ENCODE data around the gene MUS81. TPM values are rescaled to one million over a fixed set of nuclear protein-coding genes. Genes with fewer than 3 reads are reported as not detected.
A peak's percentile ranks its signal among the peaks of the same experiment; 100 is the strongest.

The MUS81 gene
- total and polyA plus RNA-seq, 2 experiments from 2014 or later, result 23.8 to 47.0 TPM

DNA sequence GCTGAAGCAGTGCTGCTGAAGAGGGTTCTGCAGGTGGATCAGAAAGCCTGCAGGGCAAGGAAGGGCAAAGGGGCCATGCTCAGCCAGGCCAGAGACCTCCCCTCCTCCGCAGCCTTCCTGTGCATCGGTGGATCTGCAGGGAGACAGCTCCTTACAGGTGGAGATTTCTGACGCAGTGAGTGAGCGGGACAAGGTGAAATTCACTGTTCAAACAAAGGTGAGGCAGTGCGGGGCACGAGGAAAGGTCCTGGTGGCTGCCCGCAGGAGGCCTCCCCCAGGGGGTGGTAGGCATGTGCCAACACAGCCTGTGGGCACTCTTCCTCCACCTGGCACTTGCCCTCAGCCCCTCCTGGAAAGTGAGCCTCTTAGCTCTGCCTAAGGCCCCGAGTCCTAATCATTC, 10.9 kb upstream of the MUS81 start:
- Histone ChIP-seq H3K79me2 (peaks cover 6% of the 10 kb centered on the region), H3K4me1 (ENCODE audit: insufficient read depth) (peaks cover 17% of the 10 kb centered on the region), H4K20me1 (ENCODE audit: insufficient read depth, poor library complexity, severe bottlenecking) (peaks cover 8% of the 10 kb centered on the region), H3K27ac (no peak overlapping the region), H3K27me3 (no peaks in the 10 kb centered on the region), H3K36me3 (replicated peaks; ENCODE audit: insufficient read depth, low read depth) (no peaks in the 10 kb centered on the region), H3K4me2 (no peak overlapping the region), H3K4me3 (no peak overlapping the region), H3K9me2 (replicated peaks; ENCODE audit: insufficient read depth) (no peaks in the 10 kb centered on the region), H3K9me3 (ENCODE audit: low read depth) (no peaks in the 10 kb centered on the region), H2AFZ (no peak overlapping the region)
- 59% methylated on average over 8 of the region's 8 CpGs for WGBS (ENCODE audit: low lambda C conversion rate, missing lambda C conversion rate)
- no peak for TF ChIP-seq EZH2phosphoT487 (IDR thresholded peaks at IDR 0.05; ENCODE audit: low read depth, severe bottlenecking, unreplicated experiment)
- TF ChIP-seq, protein P1, sequence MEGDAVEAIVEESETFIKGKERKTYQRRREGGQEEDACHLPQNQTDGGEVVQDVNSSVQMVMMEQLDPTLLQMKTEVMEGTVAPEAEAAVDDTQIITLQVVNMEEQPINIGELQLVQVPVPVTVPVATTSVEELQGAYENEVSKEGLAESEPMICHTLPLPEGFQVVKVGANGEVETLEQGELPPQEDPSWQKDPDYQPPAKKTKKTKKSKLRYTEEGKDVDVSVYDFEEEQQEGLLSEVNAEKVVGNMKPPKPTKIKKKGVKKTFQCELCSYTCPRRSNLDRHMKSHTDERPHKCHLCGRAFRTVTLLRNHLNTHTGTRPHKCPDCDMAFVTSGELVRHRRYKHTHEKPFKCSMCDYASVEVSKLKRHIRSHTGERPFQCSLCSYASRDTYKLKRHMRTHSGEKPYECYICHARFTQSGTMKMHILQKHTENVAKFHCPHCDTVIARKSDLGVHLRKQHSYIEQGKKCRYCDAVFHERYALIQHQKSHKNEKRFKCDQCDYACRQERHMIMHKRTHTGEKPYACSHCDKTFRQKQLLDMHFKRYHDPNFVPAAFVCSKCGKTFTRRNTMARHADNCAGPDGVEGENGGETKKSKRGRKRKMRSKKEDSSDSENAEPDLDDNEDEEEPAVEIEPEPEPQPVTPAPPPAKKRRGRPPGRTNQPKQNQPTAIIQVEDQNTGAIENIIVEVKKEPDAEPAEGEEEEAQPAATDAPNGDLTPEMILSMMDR (IDR thresholded peaks at IDR 0.05; ENCODE audit: poor library complexity), result no peak
- no peak for TF ChIP-seq EZH2 (IDR thresholded peaks at IDR 0.05; ENCODE audit: borderline replicate concordance)
- DNase-seq (ENCODE audit: low spot score), result peak; percentile 15

DNA sequence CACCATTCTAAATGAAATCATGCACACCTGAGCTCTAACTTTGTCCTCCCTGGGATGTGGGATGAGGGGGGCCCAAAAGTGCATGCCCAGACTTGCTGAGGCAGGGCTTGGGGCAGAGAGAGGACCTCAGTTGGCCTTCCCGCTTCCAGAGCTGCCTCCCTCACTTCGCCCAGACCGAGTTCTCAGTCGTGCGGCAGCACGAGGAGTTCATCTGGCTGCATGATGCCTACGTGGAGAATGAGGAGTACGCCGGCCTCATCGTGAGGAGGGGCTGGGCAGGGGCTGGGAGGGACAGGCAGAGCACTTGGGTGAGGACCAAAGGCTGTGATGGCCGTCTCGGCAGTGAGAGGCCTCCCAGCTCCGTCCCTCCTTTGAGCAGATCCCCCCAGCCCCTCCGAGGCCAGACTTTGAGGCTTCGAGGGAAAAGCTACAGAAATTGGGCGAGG, 10.4 kb upstream of the MUS81 start:
- Histone ChIP-seq H4K20me1 (ENCODE audit: insufficient read depth, poor library complexity, severe bottlenecking) (peaks cover 12% of the 10 kb centered on the region), H3K79me2 (peaks cover 10% of the 10 kb centered on the region), H3K27ac (no peak overlapping the region), H3K4me3 (no peak overlapping the region), H2AFZ (no peak overlapping the region), H3K4me1 (ENCODE audit: insufficient read depth) (peaks cover 18% of the 10 kb centered on the region), H3K9me2 (replicated peaks; ENCODE audit: insufficient read depth) (no peaks in the 10 kb centered on the region), H3K9me3 (ENCODE audit: low read depth) (no peaks in the 10 kb centered on the region), H3K27me3 (no peaks in the 10 kb centered on the region), H3K4me2 (no peak overlapping the region), H3K36me3 (replicated peaks; ENCODE audit: insufficient read depth, low read depth) (no peaks in the 10 kb centered on the region)
- WGBS (ENCODE audit: low lambda C conversion rate, missing lambda C conversion rate), result 66% methylated on average over 12 of the region's 16 CpGs
- peak; percentile 5 for DNase-seq (ENCODE audit: low spot score)
- TF ChIP-seq EZH2 (IDR thresholded peaks at IDR 0.05; ENCODE audit: borderline replicate concordance) (no peak), EZH2phosphoT487 (IDR thresholded peaks at IDR 0.05; ENCODE audit: low read depth, severe bottlenecking, unreplicated experiment) (no peak)
- TF ChIP-seq, protein P1 (IDR thresholded peaks at IDR 0.05; ENCODE audit: poor library complexity), result no peak

GRCh38 chr11:65850217-65851082, 9.8 kb upstream of the MUS81 start:
- 88% methylated on average over 19 of the region's 20 CpGs for WGBS (ENCODE audit: low lambda C conversion rate, missing lambda C conversion rate)
- Histone ChIP-seq H2AFZ (no peak overlapping the region), H3K27ac (no peak overlapping the region), H3K4me3 (no peak overlapping the region), H3K9me2 (replicated peaks; ENCODE audit: insufficient read depth) (no peaks in the 10 kb centered on the region), H3K4me1 (ENCODE audit: insufficient read depth) (peaks cover 25% of the 10 kb centered on the region), H3K4me2 (no peak overlapping the region), H3K79me2 (peaks cover 16% of the 10 kb centered on the region), H3K9me3 (ENCODE audit: low read depth) (no peaks in the 10 kb centered on the region), H3K27me3 (no peaks in the 10 kb centered on the region), H3K36me3 (replicated peaks; ENCODE audit: insufficient read depth, low read depth) (no peaks in the 10 kb centered on the region), H4K20me1 (ENCODE audit: insufficient read depth, poor library complexity, severe bottlenecking) (peaks cover 17% of the 10 kb centered on the region)
- TF ChIP-seq, protein P1 (IDR thresholded peaks at IDR 0.05; ENCODE audit: poor library complexity), result no peak
- no peak for TF ChIP-seq EZH2 (IDR thresholded peaks at IDR 0.05; ENCODE audit: borderline replicate concordance)
- DNase-seq (ENCODE audit: low spot score), result peak; percentile 7
